ENCODE measurements around the gene CEACAM16.

DNA sequence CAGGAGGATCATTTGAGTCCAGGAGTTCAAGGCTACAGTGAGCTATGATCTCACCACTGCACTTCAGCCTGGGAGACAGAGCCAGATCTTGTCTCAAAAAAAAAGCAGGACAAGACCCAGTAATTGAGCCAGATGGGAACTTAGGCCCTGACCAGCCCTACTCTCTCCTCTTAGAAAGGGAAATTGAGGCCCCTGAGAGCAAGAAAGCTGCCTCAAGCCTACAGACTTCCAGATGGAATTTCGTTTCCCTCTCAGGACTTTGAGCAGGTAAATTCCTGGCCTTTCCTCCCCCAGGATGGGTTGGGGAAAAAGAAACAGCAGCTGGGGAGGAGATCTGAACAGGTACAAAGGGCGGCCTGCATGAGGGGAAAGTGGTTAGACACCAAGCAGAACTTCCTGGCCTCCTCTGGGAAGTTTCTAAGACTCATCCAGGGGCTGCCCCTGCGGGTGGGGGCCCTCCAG is 46.0 kb downstream of the CEACAM16 start:
- TF ChIP-seq EZH2 (IDR thresholded peaks at IDR 0.05; ENCODE audit: borderline replicate concordance, control insufficient read depth, low read depth, low read length) (no peak), POLR2AphosphoS5 (IDR thresholded peaks at IDR 0.05; ENCODE audit: low read length) (no peak), SPI1 (IDR thresholded peaks at IDR 0.05; ENCODE audit: borderline replicate concordance, insufficient read depth, low read depth, low read length) (no peak), ESRRA (IDR thresholded peaks at IDR 0.05; ENCODE audit: low read length) (no peak), JUND (IDR thresholded peaks at IDR 0.05; ENCODE audit: low read depth, low read length) (no peak), NRF1 (conservative IDR thresholded peaks at IDR 0.05; ENCODE audit: low read depth, low read length) (no peak), SREBF1 (IDR thresholded peaks at IDR 0.05; ENCODE audit: low read length) (no peak), KAT2A (conservative IDR thresholded peaks at IDR 0.05; ENCODE audit: control insufficient read depth, low read depth, low read length) (no peak), TAF1 (IDR thresholded peaks at IDR 0.05; ENCODE audit: borderline replicate concordance, low read depth, low read length) (no peak), MYC (IDR thresholded peaks at IDR 0.05; ENCODE audit: insufficient read depth, insufficient read length, insufficient replicate concordance, low read length, severe bottlenecking) (no peak)
- TF ChIP-seq, protein P1, sequence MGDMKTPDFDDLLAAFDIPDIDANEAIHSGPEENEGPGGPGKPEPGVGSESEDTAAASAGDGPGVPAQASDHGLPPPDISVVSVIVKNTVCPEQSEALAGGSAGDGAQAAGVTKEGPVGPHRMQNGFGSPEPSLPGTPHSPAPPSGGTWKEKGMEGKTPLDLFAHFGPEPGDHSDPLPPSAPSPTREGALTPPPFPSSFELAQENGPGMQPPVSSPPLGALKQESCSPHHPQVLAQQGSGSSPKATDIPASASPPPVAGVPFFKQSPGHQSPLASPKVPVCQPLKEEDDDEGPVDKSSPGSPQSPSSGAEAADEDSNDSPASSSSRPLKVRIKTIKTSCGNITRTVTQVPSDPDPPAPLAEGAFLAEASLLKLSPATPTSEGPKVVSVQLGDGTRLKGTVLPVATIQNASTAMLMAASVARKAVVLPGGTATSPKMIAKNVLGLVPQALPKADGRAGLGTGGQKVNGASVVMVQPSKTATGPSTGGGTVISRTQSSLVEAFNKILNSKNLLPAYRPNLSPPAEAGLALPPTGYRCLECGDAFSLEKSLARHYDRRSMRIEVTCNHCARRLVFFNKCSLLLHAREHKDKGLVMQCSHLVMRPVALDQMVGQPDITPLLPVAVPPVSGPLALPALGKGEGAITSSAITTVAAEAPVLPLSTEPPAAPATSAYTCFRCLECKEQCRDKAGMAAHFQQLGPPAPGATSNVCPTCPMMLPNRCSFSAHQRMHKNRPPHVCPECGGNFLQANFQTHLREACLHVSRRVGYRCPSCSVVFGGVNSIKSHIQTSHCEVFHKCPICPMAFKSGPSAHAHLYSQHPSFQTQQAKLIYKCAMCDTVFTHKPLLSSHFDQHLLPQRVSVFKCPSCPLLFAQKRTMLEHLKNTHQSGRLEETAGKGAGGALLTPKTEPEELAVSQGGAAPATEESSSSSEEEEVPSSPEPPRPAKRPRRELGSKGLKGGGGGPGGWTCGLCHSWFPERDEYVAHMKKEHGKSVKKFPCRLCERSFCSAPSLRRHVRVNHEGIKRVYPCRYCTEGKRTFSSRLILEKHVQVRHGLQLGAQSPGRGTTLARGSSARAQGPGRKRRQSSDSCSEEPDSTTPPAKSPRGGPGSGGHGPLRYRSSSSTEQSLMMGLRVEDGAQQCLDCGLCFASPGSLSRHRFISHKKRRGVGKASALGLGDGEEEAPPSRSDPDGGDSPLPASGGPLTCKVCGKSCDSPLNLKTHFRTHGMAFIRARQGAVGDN (IDR thresholded peaks at IDR 0.05): no peak
- TF ChIP-seq, protein P2, sequence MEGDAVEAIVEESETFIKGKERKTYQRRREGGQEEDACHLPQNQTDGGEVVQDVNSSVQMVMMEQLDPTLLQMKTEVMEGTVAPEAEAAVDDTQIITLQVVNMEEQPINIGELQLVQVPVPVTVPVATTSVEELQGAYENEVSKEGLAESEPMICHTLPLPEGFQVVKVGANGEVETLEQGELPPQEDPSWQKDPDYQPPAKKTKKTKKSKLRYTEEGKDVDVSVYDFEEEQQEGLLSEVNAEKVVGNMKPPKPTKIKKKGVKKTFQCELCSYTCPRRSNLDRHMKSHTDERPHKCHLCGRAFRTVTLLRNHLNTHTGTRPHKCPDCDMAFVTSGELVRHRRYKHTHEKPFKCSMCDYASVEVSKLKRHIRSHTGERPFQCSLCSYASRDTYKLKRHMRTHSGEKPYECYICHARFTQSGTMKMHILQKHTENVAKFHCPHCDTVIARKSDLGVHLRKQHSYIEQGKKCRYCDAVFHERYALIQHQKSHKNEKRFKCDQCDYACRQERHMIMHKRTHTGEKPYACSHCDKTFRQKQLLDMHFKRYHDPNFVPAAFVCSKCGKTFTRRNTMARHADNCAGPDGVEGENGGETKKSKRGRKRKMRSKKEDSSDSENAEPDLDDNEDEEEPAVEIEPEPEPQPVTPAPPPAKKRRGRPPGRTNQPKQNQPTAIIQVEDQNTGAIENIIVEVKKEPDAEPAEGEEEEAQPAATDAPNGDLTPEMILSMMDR (IDR thresholded peaks at IDR 0.05 in 2 of 3, conservative IDR thresholded peaks at IDR 0.05 in 1 of 3; ENCODE audit: control insufficient read depth in 2 of 3, extremely low read depth in 1 of 3, insufficient read depth in 1 of 3, low read depth in 3 of 3, low read length in 3 of 3): no peak
- TF ChIP-seq, protein P3, sequence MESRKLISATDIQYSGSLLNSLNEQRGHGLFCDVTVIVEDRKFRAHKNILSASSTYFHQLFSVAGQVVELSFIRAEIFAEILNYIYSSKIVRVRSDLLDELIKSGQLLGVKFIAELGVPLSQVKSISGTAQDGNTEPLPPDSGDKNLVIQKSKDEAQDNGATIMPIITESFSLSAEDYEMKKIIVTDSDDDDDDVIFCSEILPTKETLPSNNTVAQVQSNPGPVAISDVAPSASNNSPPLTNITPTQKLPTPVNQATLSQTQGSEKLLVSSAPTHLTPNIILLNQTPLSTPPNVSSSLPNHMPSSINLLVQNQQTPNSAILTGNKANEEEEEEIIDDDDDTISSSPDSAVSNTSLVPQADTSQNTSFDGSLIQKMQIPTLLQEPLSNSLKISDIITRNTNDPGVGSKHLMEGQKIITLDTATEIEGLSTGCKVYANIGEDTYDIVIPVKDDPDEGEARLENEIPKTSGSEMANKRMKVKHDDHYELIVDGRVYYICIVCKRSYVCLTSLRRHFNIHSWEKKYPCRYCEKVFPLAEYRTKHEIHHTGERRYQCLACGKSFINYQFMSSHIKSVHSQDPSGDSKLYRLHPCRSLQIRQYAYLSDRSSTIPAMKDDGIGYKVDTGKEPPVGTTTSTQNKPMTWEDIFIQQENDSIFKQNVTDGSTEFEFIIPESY (IDR thresholded peaks at IDR 0.05): no peak

Measured in GM12878 (cell line).